NCI-H1930 (cell line): Measurements from ENCODE around the gene SCNN1G.

Source experiments
- DNase-seq, 2 experiments: peaks; one replicate each; lab custom pipeline; 2025; lab: John Stamatoyannopoulos, UW

The SCNN1G gene

GRCh38 chr16:23155445-23156049 lies 27.0 kb upstream of the SCNN1G start:
- DNase-seq: no peak

GRCh38 chr16:23156110-23156509 lies 26.4 kb upstream of the SCNN1G start:
- no peak for DNase-seq

- DNase-seq: no peak
Measured at GRCh38 chr16:23156946-23157460, 25.5 kb upstream of the SCNN1G start.

GRCh38 chr16:23158114-23158513 lies 24.4 kb upstream of the SCNN1G start:
- DNase-seq: no peak

- no peak for DNase-seq
Measured at GRCh38 chr16:23160082-23160481, 22.5 kb upstream of the SCNN1G start.

- DNase-seq: no peak
Measured at GRCh38 chr16:23160574-23160973, 22.0 kb upstream of the SCNN1G start.

- no peak for DNase-seq
Measured at GRCh38 chr16:23163921-23164320, 18.6 kb upstream of the SCNN1G start.

GRCh38 chr16:23164736-23165135 lies 17.8 kb upstream of the SCNN1G start:
- no peak for DNase-seq

GRCh38 chr16:23172583-23172982 lies 10.0 kb upstream of the SCNN1G start:
- DNase-seq: no peak

GRCh38 chr16:23172994-23173393 lies 9.6 kb upstream of the SCNN1G start:
- no peak for DNase-seq

- no peak for DNase-seq
Measured at GRCh38 chr16:23174622-23175021, 7.9 kb upstream of the SCNN1G start.

- no peak for DNase-seq
Measured at GRCh38 chr16:23175651-23176050, 6.9 kb upstream of the SCNN1G start.

GRCh38 chr16:23181506-23181905 lies 1.0 kb upstream of the SCNN1G start:
- no peak for DNase-seq

- peak; percentile 87 to 88 for DNase-seq
Measured at GRCh38 chr16:23182206-23182678, 303 bp upstream of the SCNN1G start.

GRCh38 chr16:23183543-23183862 lies 958 bp downstream of the SCNN1G start:
- no peak for DNase-seq

- DNase-seq: no peak
Measured at GRCh38 chr16:23185656-23186055, 3.1 kb downstream of the SCNN1G start.

- DNase-seq: no peak
Measured at GRCh38 chr16:23186171-23186570, 3.6 kb downstream of the SCNN1G start.

- no peak for DNase-seq
Measured at GRCh38 chr16:23187341-23187740, 4.8 kb downstream of the SCNN1G start.

GRCh38 chr16:23188911-23189310 lies 6.4 kb downstream of the SCNN1G start:
- DNase-seq: no peak

- no peak for DNase-seq
Measured at GRCh38 chr16:23194497-23195221, 12.1 kb downstream of the SCNN1G start.

GRCh38 chr16:23195366-23195978 lies 12.9 kb downstream of the SCNN1G start:
- DNase-seq: no peak

GRCh38 chr16:23196539-23196938 lies 14.0 kb downstream of the SCNN1G start:
- DNase-seq: no peak

GRCh38 chr16:23202166-23202565 lies 19.6 kb downstream of the SCNN1G start:
- no peak for DNase-seq
